Body of pancreas (tissue), 4 donors: ENCODE results near the gene STX1B. TPM values are rescaled to one million over a fixed set of nuclear protein-coding genes. Genes with fewer than 3 reads are reported as not detected.
A peak's percentile ranks its signal among the peaks of the same experiment; 100 is the strongest.
"Not testable (repeated sequence)": the region's sequence is repeated elsewhere in the genome, so short reads cannot be mapped to it uniquely, and the experiment has no call there.

Experiments
- ATAC-seq: fragments of 150-250 bp; one replicate; pipeline ENCODE4 v1.9.1; 2016
- DNase-seq, 4 donors: peaks; one replicate each; pipeline ENCODE4 v3.0.0-alpha.2; 2019
- H3K27ac ChIP-seq, 4 donors: fragments of 200-600 bp; sonication (generic); 1 replicate in 3 of 4; 2 replicates in 1 of 4; pipeline versions ENCODE4 v1.5.1 to v1.6.1; 2016 to 2019; ENCODE audit warnings: mild to moderate bottlenecking in 1 of 4, mixed read lengths in 1 of 4, moderate library complexity in 1 of 4
- H3K27me3 ChIP-seq, 2 donors: fragments of 200-600 bp; sonication (generic); one replicate each; pipeline ENCODE4 v1.6.0; 2016; ENCODE audit warnings: mild to moderate bottlenecking in 1 of 2
- H3K36me3 ChIP-seq, 2 donors: fragments of 200-600 bp; sonication (generic); replicated peaks in 1 of 2; 2 replicates each; pipeline ENCODE4 v1.5.1; 2016; ENCODE audit warnings: low read depth in 2 of 2; ENCODE audit not compliant: insufficient read depth in 1 of 2
- H3K4me1 ChIP-seq: fragments of 200-600 bp; sonication (generic); one replicate; pipeline ENCODE4 v1.6.0; 2016
- H3K4me3 ChIP-seq, 2 donors: fragments of 200-600 bp; sonication (generic); 1 replicate in 1 of 2; 2 replicates in 1 of 2; pipeline ENCODE4 v1.5.1; 2016 to 2019
- H3K9me3 ChIP-seq, 3 donors: fragments of 200-600 bp; sonication (generic); 1 replicate in 2 of 3; 2 replicates in 1 of 3; pipeline ENCODE4 v1.5.1; 2016
- POLR2A ChIP-seq, 3 donors: fragments of 450-650 bp; IDR thresholded peaks; one replicate each; pipeline ENCODE4 v1.6.1; 2016; ENCODE audit warnings: antibody characterized with exemption in 3 of 3, mild to moderate bottlenecking in 2 of 3
- WGBS, 2 donors: methylation state at CpG; one replicate each; pipeline ENCODE4 v1.1.5; 2017; 5-methylcytosine and 5-hydroxymethylcytosine counted together
- intact Hi-C: fragments of 100-400 bp; cut with DNase I; formaldehyde crosslinking; loops from one replicate; pipeline ENCODE4 v1.15.1; 2023
- total RNA-seq, 2 donors: library from RNA; depleted of rRNA; stranded (reverse); fragments of >200 nt; gene quantifications; one replicate each; pipeline ENCODE4 v1.1.0, GENCODE V29; 2016
- TF ChIP-seq, protein P1 (sequence below), 7 experiments: fragments of 450-650 bp in 4 of 7; fragments of 200-600 bp in 3 of 7; sonication (generic) in 3 of 7; IDR thresholded peaks; one replicate each; pipeline ENCODE4 v1.5.1; 2016 to 2019; ENCODE audit warnings: antibody characterized with exemption in 7 of 7

STX1B gene
- total RNA-seq, 2 donors from 2014 or later: 0.26 to 0.33 TPM

- Histone ChIP-seq H3K4me1 (peaks cover 10% of the 10 kb centered on the region), H3K27me3 (peaks cover 0 to 8% of the 10 kb centered on the region in 2 donors), H3K4me3 (no peak overlapping the region), H3K36me3 (no peaks in the 10 kb centered on the region), H3K9me3 (no peaks in the 10 kb centered on the region), H3K27ac (peak overlapping the region; percentile 6 to 75 (median 26))
- ATAC-seq: peak; percentile 85
- 46 to 65% methylated on average over 6 of the region's 6 CpGs for WGBS, 2 donors
- peak; percentile 28 to 66 (median 36) for DNase-seq
- intact Hi-C loops: no loop called here
- TF ChIP-seq, protein P1, sequence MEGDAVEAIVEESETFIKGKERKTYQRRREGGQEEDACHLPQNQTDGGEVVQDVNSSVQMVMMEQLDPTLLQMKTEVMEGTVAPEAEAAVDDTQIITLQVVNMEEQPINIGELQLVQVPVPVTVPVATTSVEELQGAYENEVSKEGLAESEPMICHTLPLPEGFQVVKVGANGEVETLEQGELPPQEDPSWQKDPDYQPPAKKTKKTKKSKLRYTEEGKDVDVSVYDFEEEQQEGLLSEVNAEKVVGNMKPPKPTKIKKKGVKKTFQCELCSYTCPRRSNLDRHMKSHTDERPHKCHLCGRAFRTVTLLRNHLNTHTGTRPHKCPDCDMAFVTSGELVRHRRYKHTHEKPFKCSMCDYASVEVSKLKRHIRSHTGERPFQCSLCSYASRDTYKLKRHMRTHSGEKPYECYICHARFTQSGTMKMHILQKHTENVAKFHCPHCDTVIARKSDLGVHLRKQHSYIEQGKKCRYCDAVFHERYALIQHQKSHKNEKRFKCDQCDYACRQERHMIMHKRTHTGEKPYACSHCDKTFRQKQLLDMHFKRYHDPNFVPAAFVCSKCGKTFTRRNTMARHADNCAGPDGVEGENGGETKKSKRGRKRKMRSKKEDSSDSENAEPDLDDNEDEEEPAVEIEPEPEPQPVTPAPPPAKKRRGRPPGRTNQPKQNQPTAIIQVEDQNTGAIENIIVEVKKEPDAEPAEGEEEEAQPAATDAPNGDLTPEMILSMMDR (IDR thresholded peaks at IDR 0.05): peak in 1 of 7 experiments; percentile 20
- TF ChIP-seq POLR2A (IDR thresholded peaks at IDR 0.05): no peak
These were observed 5.6 kb upstream of the STX1B start for GRCh38 chr16:31016018-31016417.

GRCh38 chr16:31013292-31013691, 2.9 kb upstream of the STX1B start:
- H3K36me3 ChIP-seq, H3K4me3 ChIP-seq, DNase-seq, ATAC-seq, H3K9me3 ChIP-seq, H3K27ac ChIP-seq, intact Hi-C loops, H3K4me1 ChIP-seq: not testable (repeated sequence)
- peaks cover 0 to 15% of the 10 kb centered on the region in 2 donors for H3K27me3 ChIP-seq

DNA sequence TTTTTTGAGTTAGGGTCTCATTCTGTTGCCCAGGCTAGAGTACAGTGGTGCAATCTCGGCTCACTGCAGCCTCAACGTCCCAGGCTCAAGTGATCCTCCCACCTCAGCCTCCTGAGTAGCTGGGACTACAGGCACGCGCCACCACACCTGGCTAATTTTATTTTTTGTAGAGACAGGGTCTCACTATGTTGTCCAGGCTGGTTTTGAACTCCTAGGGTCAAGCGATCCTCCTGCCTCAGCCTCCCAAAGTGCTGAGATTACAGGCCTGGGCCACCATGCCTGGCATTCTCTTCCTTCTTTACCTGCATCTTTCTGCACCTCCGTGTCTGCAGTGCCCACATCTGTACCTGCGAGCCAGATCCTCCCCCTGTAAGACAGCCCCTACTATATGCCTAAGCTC, 1.4 kb upstream of the STX1B start:
- DNase-seq, H3K4me1 ChIP-seq, intact Hi-C loops, H3K36me3 ChIP-seq, ATAC-seq, H3K27ac ChIP-seq, H3K4me3 ChIP-seq, H3K9me3 ChIP-seq: not testable (repeated sequence)
- H3K27me3 ChIP-seq: peaks cover 0 to 15% of the 10 kb centered on the region in 2 donors
- 53 to 73% methylated on average over 5 to 7 of the region's 7 CpGs for WGBS, 2 donors

- peaks cover 0 to 15% of the 10 kb centered on the region in 2 donors for H3K27me3 ChIP-seq
- no peak for TF ChIP-seq POLR2A (IDR thresholded peaks at IDR 0.05)
- TF ChIP-seq, protein P1 (IDR thresholded peaks at IDR 0.05): no peak
- no peaks in the 10 kb centered on the region for H3K9me3 ChIP-seq
- H3K36me3 ChIP-seq: no peaks in the 10 kb centered on the region
- no peak overlapping the region for H3K27ac ChIP-seq
- DNase-seq (no peak), ATAC-seq (no peak)
- no peak overlapping the region for H3K4me3 ChIP-seq
- H3K4me1 ChIP-seq: no peaks in the 10 kb centered on the region
- intact Hi-C loops: no loop called here
- WGBS, 2 donors: 24% methylated on average over 16 to 17 of the region's 36 CpGs
These were observed 399 bp downstream of the STX1B start for GRCh38 chr16:31009894-31010584.

DNA sequence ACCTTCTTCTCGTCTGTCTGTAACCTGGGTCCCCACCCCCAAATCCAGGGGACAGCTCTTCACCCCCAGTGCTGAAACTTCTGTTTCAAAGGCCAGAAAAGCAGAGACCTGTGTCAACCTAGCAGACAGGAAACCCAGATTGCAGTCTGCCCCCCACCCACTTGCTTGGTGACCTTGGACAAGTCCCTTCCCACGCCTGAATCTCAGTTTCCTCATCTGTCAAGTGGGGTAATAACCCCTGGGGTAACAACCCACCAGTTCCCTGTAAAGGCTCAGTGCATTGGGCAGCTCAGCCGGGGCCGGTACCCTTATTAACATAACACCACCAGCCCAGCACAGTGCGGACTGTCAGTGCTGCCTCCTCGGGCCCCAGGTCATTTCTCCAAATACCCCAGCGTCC, 1.3 kb downstream of the STX1B start:
- 82 to 84% methylated on average over 6 to 7 of the region's 7 CpGs for WGBS, 2 donors
- no peak for TF ChIP-seq POLR2A (IDR thresholded peaks at IDR 0.05)
- intact Hi-C loops: no loop called here
- Histone ChIP-seq H3K9me3 (no peaks in the 10 kb centered on the region), H3K4me3 (no peak overlapping the region), H3K36me3 (no peaks in the 10 kb centered on the region), H3K27me3 (peaks cover 0 to 15% of the 10 kb centered on the region in 2 donors), H3K4me1 (no peaks in the 10 kb centered on the region), H3K27ac (no peak overlapping the region)
- DNase-seq: no peak
- ATAC-seq: no peak

DNA sequence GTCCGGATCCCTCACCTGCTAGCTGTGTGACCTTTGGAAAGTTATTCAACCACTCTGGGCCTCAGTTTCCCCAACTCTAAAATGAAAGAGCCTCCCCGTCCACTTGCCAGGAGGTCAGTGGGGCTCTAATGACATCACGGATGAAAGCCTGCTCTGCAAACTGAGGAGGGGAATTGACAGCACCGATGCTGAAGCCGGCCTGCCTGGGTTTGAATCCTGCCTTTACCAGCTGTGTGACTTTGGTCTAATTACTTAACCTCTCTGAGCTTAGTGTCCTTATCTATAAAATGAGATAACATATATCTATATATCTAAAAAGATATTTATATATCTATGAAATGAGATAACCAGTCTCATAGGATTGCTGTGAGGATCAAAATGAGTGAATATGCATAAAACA, 1.9 kb downstream of the STX1B start:
- Histone ChIP-seq H3K4me1 (no peaks in the 10 kb centered on the region), H3K27me3 (peaks cover 0 to 15% of the 10 kb centered on the region in 2 donors), H3K9me3 (no peaks in the 10 kb centered on the region), H3K4me3 (no peak overlapping the region), H3K27ac (no peak overlapping the region), H3K36me3 (no peaks in the 10 kb centered on the region)
- ATAC-seq (no peak), DNase-seq (no peak)
- WGBS, 2 donors: 62 to 67% methylated on average over 5 of the region's 5 CpGs
- intact Hi-C loops: no loop called here
- TF ChIP-seq, protein P1 (IDR thresholded peaks at IDR 0.05): no peak
- no peak for TF ChIP-seq POLR2A (IDR thresholded peaks at IDR 0.05)
